ENCODE results near the gene GCDH. TPM values are rescaled to one million over a fixed set of nuclear protein-coding genes. Genes with fewer than 3 reads are reported as not detected.

The GCDH gene
- total RNA-seq, 4 donors from 2014 or later, result 31.2 to 63.7 (median 46.7) TPM

DNA sequence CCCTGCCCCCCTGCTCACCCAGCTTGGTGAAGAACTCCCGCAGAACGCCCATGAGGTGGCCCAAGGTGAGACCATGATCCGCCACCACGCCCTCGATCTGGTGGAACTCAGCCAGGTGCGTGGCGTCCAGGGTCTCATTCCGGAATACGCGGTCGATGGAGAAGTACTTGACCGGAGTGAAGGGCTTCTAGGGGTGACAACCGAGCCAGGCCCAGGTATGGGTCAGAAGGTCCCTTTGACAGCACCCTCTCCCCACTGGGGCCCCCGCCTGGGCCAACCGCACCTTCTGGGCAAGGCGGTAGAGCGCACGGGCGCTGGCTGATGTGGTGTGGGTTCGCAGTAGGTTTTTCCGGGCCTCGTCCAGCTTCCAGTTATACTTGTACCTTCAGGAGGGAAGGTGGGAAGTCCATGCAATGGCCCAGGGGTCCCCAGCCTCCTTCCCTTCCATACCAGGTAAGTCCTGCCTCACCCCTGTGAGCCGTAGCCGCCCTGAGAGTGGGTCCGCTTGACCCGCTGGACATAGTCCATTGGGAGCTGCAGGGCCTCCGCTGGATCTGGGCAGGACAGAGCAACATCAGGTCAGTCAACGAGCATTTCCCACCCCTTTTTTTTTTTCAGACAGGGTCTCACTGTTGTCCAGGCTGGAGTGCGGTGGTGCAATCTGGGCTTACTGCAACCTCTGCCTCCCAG lies 33.8 kb downstream of the GCDH start:
- intact Hi-C loops (cut with DNase I), result no loop called here
- H3K27ac ChIP-seq, result no peak overlapping the region
- H3K9me3 ChIP-seq, result no peaks in the 10 kb centered on the region
- TF ChIP-seq, protein P1, sequence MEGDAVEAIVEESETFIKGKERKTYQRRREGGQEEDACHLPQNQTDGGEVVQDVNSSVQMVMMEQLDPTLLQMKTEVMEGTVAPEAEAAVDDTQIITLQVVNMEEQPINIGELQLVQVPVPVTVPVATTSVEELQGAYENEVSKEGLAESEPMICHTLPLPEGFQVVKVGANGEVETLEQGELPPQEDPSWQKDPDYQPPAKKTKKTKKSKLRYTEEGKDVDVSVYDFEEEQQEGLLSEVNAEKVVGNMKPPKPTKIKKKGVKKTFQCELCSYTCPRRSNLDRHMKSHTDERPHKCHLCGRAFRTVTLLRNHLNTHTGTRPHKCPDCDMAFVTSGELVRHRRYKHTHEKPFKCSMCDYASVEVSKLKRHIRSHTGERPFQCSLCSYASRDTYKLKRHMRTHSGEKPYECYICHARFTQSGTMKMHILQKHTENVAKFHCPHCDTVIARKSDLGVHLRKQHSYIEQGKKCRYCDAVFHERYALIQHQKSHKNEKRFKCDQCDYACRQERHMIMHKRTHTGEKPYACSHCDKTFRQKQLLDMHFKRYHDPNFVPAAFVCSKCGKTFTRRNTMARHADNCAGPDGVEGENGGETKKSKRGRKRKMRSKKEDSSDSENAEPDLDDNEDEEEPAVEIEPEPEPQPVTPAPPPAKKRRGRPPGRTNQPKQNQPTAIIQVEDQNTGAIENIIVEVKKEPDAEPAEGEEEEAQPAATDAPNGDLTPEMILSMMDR (IDR thresholded peaks at IDR 0.05), result no peak
- no peaks in the 10 kb centered on the region for H3K4me1 ChIP-seq
- DNase-seq, result no peak
- H3K27me3 ChIP-seq, result no peaks in the 10 kb centered on the region
- 95 to 96% methylated on average over 18 to 29 of the region's 29 CpGs for WGBS, 2 donors
- peaks cover 67 to 70% of the 10 kb centered on the region in 2 donors for H3K36me3 ChIP-seq
- no peak overlapping the region for H3K4me3 ChIP-seq (replicated peaks in 1 of 3)

DNA sequence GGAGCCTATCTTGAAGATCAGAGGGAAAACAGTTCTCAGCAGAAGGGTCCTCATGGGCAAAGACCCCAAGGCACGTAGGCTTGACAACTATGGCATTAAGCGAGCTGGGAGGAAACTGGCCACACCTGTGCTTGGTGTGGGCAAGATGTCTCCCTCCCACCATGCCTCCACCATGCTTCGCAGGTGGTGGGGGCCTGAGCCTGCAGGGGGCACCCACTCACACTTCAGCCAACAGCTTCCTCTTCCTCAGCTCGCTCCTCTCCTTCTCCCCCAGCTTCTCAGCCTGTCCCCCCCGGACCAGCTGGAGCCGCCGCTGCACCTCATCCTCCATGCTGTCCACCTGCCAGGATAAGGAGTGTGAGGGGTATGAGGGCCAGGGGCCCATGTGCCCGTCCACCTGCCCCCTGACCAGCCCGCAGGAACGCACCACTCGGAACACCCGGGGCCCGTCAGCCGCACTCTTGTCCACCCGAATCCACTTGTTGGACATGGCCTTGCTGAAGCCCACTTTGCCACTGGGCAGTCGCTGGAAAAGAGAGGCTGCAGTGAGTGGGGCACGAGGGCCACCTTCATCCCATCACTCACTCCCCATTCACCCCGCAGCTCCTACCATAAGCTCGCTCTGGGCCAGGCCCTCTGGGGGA lies 39.2 kb downstream of the GCDH start:
- H3K4me3 ChIP-seq (replicated peaks in 1 of 3), result no peak overlapping the region
- H3K27ac ChIP-seq, result no peak overlapping the region
- TF ChIP-seq, protein P1 (IDR thresholded peaks at IDR 0.05), result no peak
- TF ChIP-seq POLR2A (IDR thresholded peaks at IDR 0.05), result no peak
- H3K9me3 ChIP-seq, result no peaks in the 10 kb centered on the region
- no peaks in the 10 kb centered on the region for H3K27me3 ChIP-seq
- H3K4me1 ChIP-seq, result peaks cover 4 to 10% of the 10 kb centered on the region in 2 donors
- WGBS, 2 donors, result 95% methylated on average over 19 of the region's 19 CpGs
- DNase-seq, result no peak
- intact Hi-C loops (cut with DNase I), result loop anchor here (10.0 kb wide), 1 partner anchor 45 kb away; the partner anchor contains the start of genes DNASE2 and KLF1
- H3K36me3 ChIP-seq, result peaks cover 42 to 44% of the 10 kb centered on the region in 2 donors

DNA sequence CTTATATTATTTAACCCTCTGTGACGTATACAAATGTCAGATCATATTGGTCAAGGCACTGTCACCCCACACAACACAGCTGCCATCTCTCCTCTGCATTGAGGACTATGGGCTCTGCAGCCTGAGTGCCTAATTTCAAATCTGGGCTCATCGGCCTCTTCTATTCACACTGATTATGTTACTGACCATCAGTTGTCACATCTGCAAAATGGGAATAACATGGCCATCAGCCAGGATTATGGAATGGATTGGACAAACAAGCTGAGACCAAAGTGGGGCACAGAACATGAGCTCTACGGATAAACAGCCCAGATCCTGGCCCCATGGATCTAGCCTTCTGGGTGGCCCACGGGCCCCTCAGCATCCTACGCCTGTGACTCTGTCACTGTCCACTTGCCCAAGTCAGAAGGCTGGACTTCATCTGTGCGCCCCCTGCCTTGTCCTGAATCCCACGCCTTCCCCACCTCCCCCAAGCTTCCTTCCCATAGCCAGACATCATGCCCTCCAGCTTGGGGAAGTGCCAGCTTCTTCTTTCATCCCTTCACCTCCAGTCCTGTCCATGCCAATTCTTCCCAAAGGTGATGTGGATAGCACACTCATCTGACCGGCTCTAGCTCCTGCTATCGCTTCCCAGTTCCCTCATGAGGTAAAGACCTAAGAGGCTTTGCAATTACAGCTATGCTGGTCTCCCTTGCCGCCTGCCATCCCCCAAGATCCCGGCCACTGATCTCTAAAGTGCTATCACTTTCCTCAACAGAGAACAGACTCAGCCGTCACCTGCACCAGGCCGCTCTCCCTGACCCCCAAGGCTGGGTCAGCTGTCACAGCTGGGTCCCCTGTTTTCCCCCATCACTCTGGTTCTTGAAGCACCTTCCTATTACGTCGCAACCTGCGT lies 41.7 kb downstream of the GCDH start:
- TF ChIP-seq POLR2A (IDR thresholded peaks at IDR 0.05), result no peak
- TF ChIP-seq, protein P1 (IDR thresholded peaks at IDR 0.05), result no peak
- Histone ChIP-seq H3K4me3 (replicated peaks in 1 of 3) (peak overlapping the region; percentile 34 to 92 (median 65)), H3K36me3 (peaks cover 19 to 23% of the 10 kb centered on the region in 2 donors), H3K9me3 (no peaks in the 10 kb centered on the region), H3K27me3 (no peaks in the 10 kb centered on the region), H3K27ac (peak overlapping the region in 2 of 3 donors; percentile 59 to 78), H3K4me1 (peaks cover 9 to 14% of the 10 kb centered on the region in 2 donors)
- intact Hi-C loops (cut with DNase I), result loop anchor here (10.0 kb wide), 1 partner anchor 48 kb away; the partner anchor contains the start of genes DNASE2 and KLF1
- DNase-seq, result no peak
- 30 to 32% methylated on average over 16 of the region's 16 CpGs for WGBS, 2 donors

DNA sequence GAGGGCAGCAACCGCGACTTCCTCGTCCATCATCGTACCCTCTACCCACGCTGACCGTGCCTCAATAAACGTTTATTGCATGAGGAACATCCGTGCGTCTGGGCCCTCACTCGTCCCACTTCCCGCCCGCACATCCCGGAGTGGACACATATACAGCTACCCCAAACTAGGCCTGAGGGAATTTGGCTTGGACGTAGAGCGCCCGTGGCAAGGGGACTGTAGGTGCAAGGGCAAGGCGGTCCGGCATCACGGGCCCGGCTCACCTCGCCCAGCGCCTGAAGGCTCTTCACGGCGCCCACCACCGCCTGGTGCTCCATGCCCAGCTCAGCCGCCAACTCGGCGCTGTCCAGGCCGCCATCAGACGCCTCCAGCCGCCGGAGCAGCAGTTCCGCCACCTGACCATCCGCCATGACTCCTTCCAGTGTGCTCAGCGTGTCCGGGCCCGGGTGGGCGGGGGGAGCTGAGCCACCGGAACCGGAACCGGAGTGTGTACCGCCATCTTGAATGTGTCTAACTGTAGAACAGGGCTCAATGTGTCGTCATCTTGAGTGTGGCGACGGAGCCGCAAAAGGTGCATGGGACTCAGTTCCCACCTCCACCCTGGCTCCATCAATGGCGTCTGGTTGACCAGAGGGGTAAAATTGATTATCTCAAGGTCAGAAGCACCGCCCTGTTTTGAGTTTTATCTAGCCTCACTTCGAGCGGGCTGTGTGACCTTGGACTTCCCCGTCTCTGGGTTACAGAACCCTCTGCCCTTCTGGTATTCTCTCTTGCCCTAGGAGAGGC lies 42.5 kb downstream of the GCDH start, which contains the start of gene FARSA:
FARSA (minus strand) TSS at position 425 of the 786 bp plus-strand sequence; CDS start at position 410, 15 bp downstream.
- H3K4me1 ChIP-seq, result peaks cover 13 to 18% of the 10 kb centered on the region in 2 donors
- peak in 1 of 2 donors; percentile 75 for TF ChIP-seq POLR2A (IDR thresholded peaks at IDR 0.05)
- TF ChIP-seq, protein P1 (IDR thresholded peaks at IDR 0.05), result no peak
- peak within 1 kb of the TSS; percentile 34 to 92 (median 65) for H3K4me3 ChIP-seq (replicated peaks in 1 of 3)
- intact Hi-C loops (cut with DNase I), result loop anchor here (10.0 kb wide), 1 partner anchor 49 kb away; the partner anchor contains the start of genes DNASE2 and KLF1
- peak; percentile 95 for DNase-seq
- H3K36me3 ChIP-seq, result peaks cover 13 to 17% of the 10 kb centered on the region in 2 donors
- no peaks in the 10 kb centered on the region for H3K9me3 ChIP-seq
- H3K27ac ChIP-seq, result peak within 1 kb of the TSS; percentile 56 to 78 (median 59)
- H3K27me3 ChIP-seq, result no peaks in the 10 kb centered on the region
- 3 to 14% methylated on average over 17 to 26 of the region's 51 CpGs for WGBS, 2 donors
